ENCODE results near the gene MXD1. TPM values are rescaled to one million over a fixed set of nuclear protein-coding genes. Genes with fewer than 3 reads are reported as not detected.

Gene MXD1
- total RNA-seq, 1 experiment from 2014 or later = 1.5 TPM

- Mint-ChIP-seq H3K27me3 (ENCODE audit: low read depth) (no peaks in the 10 kb centered on the region), H3K9me3 (no peaks in the 10 kb centered on the region), H3K27ac (no peak overlapping the region), H3K4me3 (no peak overlapping the region), H3K36me3 (peaks cover 2% of the 10 kb centered on the region; the same call in 1 of the 2 replicates), H3K4me1 (peaks cover 20% of the 10 kb centered on the region)
- no peak for ATAC-seq
- CTCF ChIA-PET = no interaction called here
- POLR2A ChIA-PET = no interaction called here
- DNase-seq (ENCODE audit: low spot score) = no peak
- no peak for TF ChIP-seq SP1 (CRISPR knock-in tag; conservative IDR thresholded peaks at IDR 0.05)
- TF ChIP-seq, protein P1, sequence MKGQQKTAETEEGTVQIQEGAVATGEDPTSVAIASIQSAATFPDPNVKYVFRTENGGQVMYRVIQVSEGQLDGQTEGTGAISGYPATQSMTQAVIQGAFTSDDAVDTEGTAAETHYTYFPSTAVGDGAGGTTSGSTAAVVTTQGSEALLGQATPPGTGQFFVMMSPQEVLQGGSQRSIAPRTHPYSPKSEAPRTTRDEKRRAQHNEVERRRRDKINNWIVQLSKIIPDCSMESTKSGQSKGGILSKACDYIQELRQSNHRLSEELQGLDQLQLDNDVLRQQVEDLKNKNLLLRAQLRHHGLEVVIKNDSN (CRISPR knock-in tag; IDR thresholded peaks at IDR 0.05) = no peak
- no peak for TF ChIP-seq ZNF512 (CRISPR knock-in tag; IDR thresholded peaks at IDR 0.05; ENCODE audit: borderline replicate concordance)
- TF ChIP-seq, protein P2, sequence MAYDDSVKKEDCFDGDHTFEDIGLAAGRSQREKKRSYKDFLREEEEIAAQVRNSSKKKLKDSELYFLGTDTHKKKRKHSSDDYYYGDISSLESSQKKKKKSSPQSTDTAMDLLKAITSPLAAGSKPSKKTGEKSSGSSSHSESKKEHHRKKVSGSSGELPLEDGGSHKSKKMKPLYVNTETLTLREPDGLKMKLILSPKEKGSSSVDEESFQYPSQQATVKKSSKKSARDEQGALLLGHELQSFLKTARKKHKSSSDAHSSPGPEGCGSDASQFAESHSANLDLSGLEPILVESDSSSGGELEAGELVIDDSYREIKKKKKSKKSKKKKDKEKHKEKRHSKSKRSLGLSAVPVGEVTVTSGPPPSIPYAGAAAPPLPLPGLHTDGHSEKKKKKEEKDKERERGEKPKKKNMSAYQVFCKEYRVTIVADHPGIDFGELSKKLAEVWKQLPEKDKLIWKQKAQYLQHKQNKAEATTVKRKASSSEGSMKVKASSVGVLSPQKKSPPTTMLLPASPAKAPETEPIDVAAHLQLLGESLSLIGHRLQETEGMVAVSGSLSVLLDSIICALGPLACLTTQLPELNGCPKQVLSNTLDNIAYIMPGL (CRISPR knock-in tag; IDR thresholded peaks at IDR 0.05) = no peak
- no peak for TF ChIP-seq CTCF (IDR thresholded peaks at IDR 0.05)
- no peak for TF ChIP-seq ZBTB21 (CRISPR knock-in tag; IDR thresholded peaks at IDR 0.05; ENCODE audit: borderline replicate concordance)
- no peak for TF ChIP-seq JUN (CRISPR knock-in tag; IDR thresholded peaks at IDR 0.05)
- TF ChIP-seq GRHL2 (CRISPR knock-in tag; IDR thresholded peaks at IDR 0.05; ENCODE audit: insufficient replicate concordance, severe bottlenecking) = no peak
- no peak for TF ChIP-seq STAT6 (CRISPR knock-in tag; conservative IDR thresholded peaks at IDR 0.05; ENCODE audit: low read depth)
- TF ChIP-seq, protein P3, sequence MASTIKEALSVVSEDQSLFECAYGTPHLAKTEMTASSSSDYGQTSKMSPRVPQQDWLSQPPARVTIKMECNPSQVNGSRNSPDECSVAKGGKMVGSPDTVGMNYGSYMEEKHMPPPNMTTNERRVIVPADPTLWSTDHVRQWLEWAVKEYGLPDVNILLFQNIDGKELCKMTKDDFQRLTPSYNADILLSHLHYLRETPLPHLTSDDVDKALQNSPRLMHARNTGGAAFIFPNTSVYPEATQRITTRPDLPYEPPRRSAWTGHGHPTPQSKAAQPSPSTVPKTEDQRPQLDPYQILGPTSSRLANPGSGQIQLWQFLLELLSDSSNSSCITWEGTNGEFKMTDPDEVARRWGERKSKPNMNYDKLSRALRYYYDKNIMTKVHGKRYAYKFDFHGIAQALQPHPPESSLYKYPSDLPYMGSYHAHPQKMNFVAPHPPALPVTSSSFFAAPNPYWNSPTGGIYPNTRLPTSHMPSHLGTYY (CRISPR knock-in tag; IDR thresholded peaks at IDR 0.05) = no peak
- TF ChIP-seq FOXP4 (CRISPR knock-in tag; IDR thresholded peaks at IDR 0.05) = no peak
- TF ChIP-seq ZNF281 (CRISPR knock-in tag; IDR thresholded peaks at IDR 0.05) = no peak
- no peak for TF ChIP-seq NFYB (CRISPR knock-in tag; conservative IDR thresholded peaks at IDR 0.05; ENCODE audit: low read depth)
- no peak for TF ChIP-seq ZNF138 (CRISPR knock-in tag; conservative IDR thresholded peaks at IDR 0.05)
- no peak for TF ChIP-seq ZNF317 (CRISPR knock-in tag; IDR thresholded peaks at IDR 0.05; ENCODE audit: borderline replicate concordance, low read depth)
- TF ChIP-seq, protein P4, sequence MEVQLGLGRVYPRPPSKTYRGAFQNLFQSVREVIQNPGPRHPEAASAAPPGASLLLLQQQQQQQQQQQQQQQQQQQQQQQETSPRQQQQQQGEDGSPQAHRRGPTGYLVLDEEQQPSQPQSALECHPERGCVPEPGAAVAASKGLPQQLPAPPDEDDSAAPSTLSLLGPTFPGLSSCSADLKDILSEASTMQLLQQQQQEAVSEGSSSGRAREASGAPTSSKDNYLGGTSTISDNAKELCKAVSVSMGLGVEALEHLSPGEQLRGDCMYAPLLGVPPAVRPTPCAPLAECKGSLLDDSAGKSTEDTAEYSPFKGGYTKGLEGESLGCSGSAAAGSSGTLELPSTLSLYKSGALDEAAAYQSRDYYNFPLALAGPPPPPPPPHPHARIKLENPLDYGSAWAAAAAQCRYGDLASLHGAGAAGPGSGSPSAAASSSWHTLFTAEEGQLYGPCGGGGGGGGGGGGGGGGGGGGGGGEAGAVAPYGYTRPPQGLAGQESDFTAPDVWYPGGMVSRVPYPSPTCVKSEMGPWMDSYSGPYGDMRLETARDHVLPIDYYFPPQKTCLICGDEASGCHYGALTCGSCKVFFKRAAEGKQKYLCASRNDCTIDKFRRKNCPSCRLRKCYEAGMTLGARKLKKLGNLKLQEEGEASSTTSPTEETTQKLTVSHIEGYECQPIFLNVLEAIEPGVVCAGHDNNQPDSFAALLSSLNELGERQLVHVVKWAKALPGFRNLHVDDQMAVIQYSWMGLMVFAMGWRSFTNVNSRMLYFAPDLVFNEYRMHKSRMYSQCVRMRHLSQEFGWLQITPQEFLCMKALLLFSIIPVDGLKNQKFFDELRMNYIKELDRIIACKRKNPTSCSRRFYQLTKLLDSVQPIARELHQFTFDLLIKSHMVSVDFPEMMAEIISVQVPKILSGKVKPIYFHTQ (CRISPR knock-in tag; IDR thresholded peaks at IDR 0.05) = no peak
- TF ChIP-seq, protein P5, sequence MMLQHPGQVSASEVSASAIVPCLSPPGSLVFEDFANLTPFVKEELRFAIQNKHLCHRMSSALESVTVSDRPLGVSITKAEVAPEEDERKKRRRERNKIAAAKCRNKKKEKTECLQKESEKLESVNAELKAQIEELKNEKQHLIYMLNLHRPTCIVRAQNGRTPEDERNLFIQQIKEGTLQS (CRISPR knock-in tag; conservative IDR thresholded peaks at IDR 0.05) = no peak
Observed at GRCh38 chr2:69935011-69935410, 20.1 kb downstream of the MXD1 start.

Data from WTC11 (cell line).